Fibroblast of lung (primary cell): ENCODE results near the gene CADPS.

ENCODE experiments used
- EZH2 ChIP-seq: IDR thresholded peaks from 2 replicates; pipeline ENCODE4 v1.5.1; 2012; ENCODE audit warnings: low read length, control low read depth, mild to moderate bottlenecking; ENCODE audit errors: missing control alignments
- TF ChIP-seq, protein P1 (sequence below), 2 donors: IDR thresholded peaks in 1 of 2; conservative IDR thresholded peaks in 1 of 2; 1 replicate in 1 of 2; 2 replicates in 1 of 2; pipeline ENCODE4 v1.5.1; 2011 to 2012; ENCODE audit warnings: low read length in 2 of 2, control low read depth in 1 of 2, inconsistent platforms in 1 of 2, low read depth in 1 of 2, mild to moderate bottlenecking in 1 of 2

DNA sequence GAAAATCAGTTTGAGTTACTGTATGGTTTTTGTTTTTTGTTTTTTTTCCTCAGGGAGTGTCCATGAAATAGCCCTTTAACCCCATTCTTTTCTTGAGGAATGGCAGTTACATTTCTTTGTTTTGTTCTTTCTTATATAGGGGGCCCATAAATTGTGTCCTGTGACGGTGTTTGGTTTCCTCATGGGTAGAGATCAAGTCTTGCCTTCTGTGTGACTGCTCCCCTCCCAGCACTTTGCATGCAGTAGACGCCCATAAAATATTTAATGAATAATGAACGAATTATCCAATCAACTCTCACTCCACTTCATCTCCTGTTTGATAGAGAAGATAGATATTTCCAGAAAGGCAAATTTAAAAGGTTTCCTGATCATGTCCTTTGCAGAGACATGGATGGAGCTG lies 78.1 kb downstream of the CADPS start:
- TF ChIP-seq, protein P1, sequence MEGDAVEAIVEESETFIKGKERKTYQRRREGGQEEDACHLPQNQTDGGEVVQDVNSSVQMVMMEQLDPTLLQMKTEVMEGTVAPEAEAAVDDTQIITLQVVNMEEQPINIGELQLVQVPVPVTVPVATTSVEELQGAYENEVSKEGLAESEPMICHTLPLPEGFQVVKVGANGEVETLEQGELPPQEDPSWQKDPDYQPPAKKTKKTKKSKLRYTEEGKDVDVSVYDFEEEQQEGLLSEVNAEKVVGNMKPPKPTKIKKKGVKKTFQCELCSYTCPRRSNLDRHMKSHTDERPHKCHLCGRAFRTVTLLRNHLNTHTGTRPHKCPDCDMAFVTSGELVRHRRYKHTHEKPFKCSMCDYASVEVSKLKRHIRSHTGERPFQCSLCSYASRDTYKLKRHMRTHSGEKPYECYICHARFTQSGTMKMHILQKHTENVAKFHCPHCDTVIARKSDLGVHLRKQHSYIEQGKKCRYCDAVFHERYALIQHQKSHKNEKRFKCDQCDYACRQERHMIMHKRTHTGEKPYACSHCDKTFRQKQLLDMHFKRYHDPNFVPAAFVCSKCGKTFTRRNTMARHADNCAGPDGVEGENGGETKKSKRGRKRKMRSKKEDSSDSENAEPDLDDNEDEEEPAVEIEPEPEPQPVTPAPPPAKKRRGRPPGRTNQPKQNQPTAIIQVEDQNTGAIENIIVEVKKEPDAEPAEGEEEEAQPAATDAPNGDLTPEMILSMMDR (conservative IDR thresholded peaks at IDR 0.05 in 1 of 2, IDR thresholded peaks at IDR 0.05 in 1 of 2; ENCODE audit: low read depth in 1 of 2, low read length in 2 of 2): no peak
- TF ChIP-seq EZH2: no peak
